Muscle layer of colon (tissue), 2 donors: ENCODE measurements around the gene CIC.

Experiments used
- H3K27ac ChIP-seq: one replicate; pipeline ENCODE4 v1.7.0; 2013; ENCODE audit warnings: low read depth, mild to moderate bottlenecking, low read length, moderate library complexity
- H3K27me3 ChIP-seq, 2 donors: one replicate each; pipeline ENCODE4 v1.7.0; 2013; ENCODE audit warnings: low read length in 2 of 2, mild to moderate bottlenecking in 2 of 2; ENCODE audit not compliant: insufficient read depth in 2 of 2, control insufficient read depth in 1 of 2
- H3K36me3 ChIP-seq: one replicate; pipeline ENCODE4 v1.7.0; 2013; ENCODE audit warnings: mild to moderate bottlenecking, low read length; ENCODE audit not compliant: insufficient read depth
- H3K4me1 ChIP-seq: one replicate; pipeline ENCODE4 v1.7.0; 2013; ENCODE audit warnings: mild to moderate bottlenecking, low read length; ENCODE audit not compliant: insufficient read depth
- H3K4me3 ChIP-seq, 2 donors: one replicate each; pipeline ENCODE4 v1.7.0; 2013; ENCODE audit warnings: low read length in 2 of 2, low read depth in 1 of 2, mild to moderate bottlenecking in 1 of 2, moderate library complexity in 1 of 2
- H3K9ac ChIP-seq: one replicate; pipeline ENCODE4 v1.7.0; 2013; ENCODE audit warnings: low read length
- H3K9me3 ChIP-seq: one replicate; pipeline ENCODE4 v1.7.0; 2013; ENCODE audit warnings: mild to moderate bottlenecking, low read length
- donor health status: abdominal sarcoma.
- donor health status: Adenocarcinoma of cecum.

Gene CIC

GRCh38 chr19:42268704-42269477, at the start of gene CIC:
TSS of gene CIC (plus strand) at chr19:42269252. CDS start at chr19:42271784, 2,532 bp downstream.
- H3K9me3 ChIP-seq, result no peaks in the 10 kb centered on the region
- peak within 1 kb of the TSS; percentile 99 for H3K9ac ChIP-seq
- peak within 1 kb of the TSS; percentile 76 to 87 for H3K4me3 ChIP-seq
- peak within 1 kb of the TSS; percentile 98 for H3K27ac ChIP-seq
- peaks cover 25% of the 10 kb centered on the region for H3K4me1 ChIP-seq
- H3K27me3 ChIP-seq, result no peaks in the 10 kb centered on the region
- H3K36me3 ChIP-seq, result peaks cover 12% of the 10 kb centered on the region

- Histone ChIP-seq H3K4me3 (peak within 1 kb of the TSS; percentile 90 to 92), H3K9ac (peak within 1 kb of the TSS; percentile 60), H3K27ac (peak within 1 kb of the TSS; percentile 96), H3K4me1 (peaks cover 39% of the 10 kb centered on the region), H3K9me3 (no peaks in the 10 kb centered on the region), H3K27me3 (no peaks in the 10 kb centered on the region), H3K36me3 (peaks cover 12% of the 10 kb centered on the region)
These were observed 49.0 kb upstream of the CIC start, which contains the start of gene ZNF526 for GRCh38 chr19:42219812-42220750. TSS of gene ZNF526 (plus strand) at chr19:42220312. CDS start at chr19:42224404, 4,092 bp downstream.

- peak overlapping the region; percentile 60 for H3K9ac ChIP-seq
- no peaks in the 10 kb centered on the region for H3K9me3 ChIP-seq
- H3K4me1 ChIP-seq, result peaks cover 33% of the 10 kb centered on the region
- peaks cover 15% of the 10 kb centered on the region for H3K36me3 ChIP-seq
- peak overlapping the region; percentile 90 to 92 for H3K4me3 ChIP-seq
- no peaks in the 10 kb centered on the region for H3K27me3 ChIP-seq
- peak overlapping the region; percentile 96 for H3K27ac ChIP-seq
These were observed 48.3 kb upstream of the CIC start for GRCh38 chr19:42220751-42221097.

GRCh38 chr19:42224940-42225717, 43.9 kb upstream of the CIC start:
- no peaks in the 10 kb centered on the region for H3K27me3 ChIP-seq
- no peak overlapping the region for H3K9ac ChIP-seq
- peaks cover 46% of the 10 kb centered on the region for H3K36me3 ChIP-seq
- peaks cover 13% of the 10 kb centered on the region for H3K4me1 ChIP-seq
- no peak overlapping the region for H3K27ac ChIP-seq
- H3K9me3 ChIP-seq, result no peaks in the 10 kb centered on the region
- H3K4me3 ChIP-seq, result no peak overlapping the region

GRCh38 chr19:42225718-42226292, 43.2 kb upstream of the CIC start:
- no peak overlapping the region for H3K9ac ChIP-seq
- H3K36me3 ChIP-seq, result peaks cover 50% of the 10 kb centered on the region
- no peaks in the 10 kb centered on the region for H3K9me3 ChIP-seq
- H3K27ac ChIP-seq, result no peak overlapping the region
- H3K4me1 ChIP-seq, result peaks cover 11% of the 10 kb centered on the region
- no peak overlapping the region for H3K4me3 ChIP-seq
- no peaks in the 10 kb centered on the region for H3K27me3 ChIP-seq

- Histone ChIP-seq H3K27ac (no peak overlapping the region), H3K9me3 (no peaks in the 10 kb centered on the region), H3K4me3 (no peak overlapping the region), H3K9ac (no peak overlapping the region), H3K36me3 (peaks cover 61% of the 10 kb centered on the region), H3K4me1 (peaks cover 5% of the 10 kb centered on the region), H3K27me3 (no peaks in the 10 kb centered on the region)
These were observed 42.2 kb upstream of the CIC start for GRCh38 chr19:42226886-42227285.

- Histone ChIP-seq H3K9ac (no peak overlapping the region), H3K4me1 (peaks cover 5% of the 10 kb centered on the region), H3K36me3 (peaks cover 78% of the 10 kb centered on the region), H3K27me3 (no peaks in the 10 kb centered on the region), H3K27ac (no peak overlapping the region), H3K9me3 (no peaks in the 10 kb centered on the region), H3K4me3 (no peak overlapping the region)
These were observed 40.4 kb upstream of the CIC start for GRCh38 chr19:42228641-42229040.

- no peak overlapping the region for H3K4me3 ChIP-seq
- peaks cover 5% of the 10 kb centered on the region for H3K4me1 ChIP-seq
- H3K36me3 ChIP-seq, result peaks cover 83% of the 10 kb centered on the region
- H3K27me3 ChIP-seq, result no peaks in the 10 kb centered on the region
- H3K9me3 ChIP-seq, result no peaks in the 10 kb centered on the region
- H3K9ac ChIP-seq, result no peak overlapping the region
- no peak overlapping the region for H3K27ac ChIP-seq
These were observed 39.7 kb upstream of the CIC start for GRCh38 chr19:42229301-42229854.

- Histone ChIP-seq H3K4me1 (peaks cover 5% of the 10 kb centered on the region), H3K36me3 (peaks cover 80% of the 10 kb centered on the region), H3K9ac (no peak overlapping the region), H3K9me3 (no peaks in the 10 kb centered on the region), H3K27ac (no peak overlapping the region), H3K27me3 (no peaks in the 10 kb centered on the region), H3K4me3 (no peak overlapping the region)
These were observed 39.1 kb upstream of the CIC start for GRCh38 chr19:42229855-42230351.

- Histone ChIP-seq H3K27me3 (no peaks in the 10 kb centered on the region), H3K9ac (no peak overlapping the region), H3K27ac (no peak overlapping the region), H3K36me3 (peaks cover 80% of the 10 kb centered on the region), H3K4me3 (no peak overlapping the region), H3K4me1 (peaks cover 5% of the 10 kb centered on the region), H3K9me3 (no peaks in the 10 kb centered on the region)
These were observed 38.5 kb upstream of the CIC start for GRCh38 chr19:42230571-42230970.
